ENCODE results near the gene P2RX2. TPM values are rescaled to one million over a fixed set of nuclear protein-coding genes. Genes with fewer than 3 reads are reported as not detected.

Gene P2RX2
- total RNA-seq, result not detected

GRCh38 chr12:132618683-132619043 is at the start of gene P2RX2:
TSS of gene P2RX2 (plus strand) at chr12:132618776. CDS start at chr12:132618817, 41 bp downstream.
- no peak for ATAC-seq (ENCODE audit: insufficient number of reproducible peaks, low FRiP score, low read depth)
- TF ChIP-seq, protein P1, sequence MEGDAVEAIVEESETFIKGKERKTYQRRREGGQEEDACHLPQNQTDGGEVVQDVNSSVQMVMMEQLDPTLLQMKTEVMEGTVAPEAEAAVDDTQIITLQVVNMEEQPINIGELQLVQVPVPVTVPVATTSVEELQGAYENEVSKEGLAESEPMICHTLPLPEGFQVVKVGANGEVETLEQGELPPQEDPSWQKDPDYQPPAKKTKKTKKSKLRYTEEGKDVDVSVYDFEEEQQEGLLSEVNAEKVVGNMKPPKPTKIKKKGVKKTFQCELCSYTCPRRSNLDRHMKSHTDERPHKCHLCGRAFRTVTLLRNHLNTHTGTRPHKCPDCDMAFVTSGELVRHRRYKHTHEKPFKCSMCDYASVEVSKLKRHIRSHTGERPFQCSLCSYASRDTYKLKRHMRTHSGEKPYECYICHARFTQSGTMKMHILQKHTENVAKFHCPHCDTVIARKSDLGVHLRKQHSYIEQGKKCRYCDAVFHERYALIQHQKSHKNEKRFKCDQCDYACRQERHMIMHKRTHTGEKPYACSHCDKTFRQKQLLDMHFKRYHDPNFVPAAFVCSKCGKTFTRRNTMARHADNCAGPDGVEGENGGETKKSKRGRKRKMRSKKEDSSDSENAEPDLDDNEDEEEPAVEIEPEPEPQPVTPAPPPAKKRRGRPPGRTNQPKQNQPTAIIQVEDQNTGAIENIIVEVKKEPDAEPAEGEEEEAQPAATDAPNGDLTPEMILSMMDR (IDR thresholded peaks at IDR 0.05), result no peak
- Histone ChIP-seq H3K4me1 (ENCODE audit: control insufficient read depth in 1 of 2, low read depth in 2 of 2) (peaks cover 0 to 6% of the 10 kb centered on the region in 2 donors), H3K9me3 (peaks cover 13% of the 10 kb centered on the region), H3K27ac (peak within 1 kb of the TSS in 1 of 2 donors; percentile 20), H3K36me3 (no peaks in the 10 kb centered on the region), H3K4me3 (no peak within 1 kb of the TSS), H3K27me3 (replicated peaks; ENCODE audit: insufficient read depth) (peaks cover 9% of the 10 kb centered on the region)
- no peak for DNase-seq (ENCODE audit: low spot score)

DNA sequence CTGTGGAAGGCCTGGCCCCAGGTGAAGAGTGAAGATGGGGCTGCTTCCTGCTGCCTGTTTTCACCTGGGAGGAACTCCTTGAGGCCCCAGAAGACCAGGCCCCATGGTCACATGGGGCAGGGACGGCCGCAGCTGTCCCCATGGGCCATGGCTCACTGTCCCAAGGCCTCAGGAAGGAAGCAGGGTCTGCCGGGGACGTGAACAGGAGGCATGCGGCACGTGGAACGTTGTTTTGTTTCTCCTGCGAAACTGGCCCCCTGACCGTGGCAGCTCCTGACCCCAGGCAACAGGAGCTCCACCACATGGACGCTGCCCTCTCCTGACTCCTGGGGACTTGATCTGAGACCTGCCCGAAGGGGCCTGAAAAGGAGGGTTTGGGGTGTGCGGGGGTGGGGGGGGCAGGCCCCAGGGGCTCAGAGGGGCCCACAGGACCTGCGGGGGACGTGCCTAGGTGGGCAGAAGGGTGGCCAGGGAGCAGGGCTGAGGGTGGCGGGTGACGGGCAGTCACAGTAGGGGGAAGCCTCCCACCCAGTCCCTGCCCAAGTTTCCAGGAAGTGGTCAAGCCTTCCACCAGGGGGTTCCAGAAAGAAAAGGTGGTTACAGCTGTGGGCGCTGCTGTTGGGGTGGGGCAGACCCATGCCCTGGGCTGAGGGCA is 49.6 kb upstream of the P2RX2 start:
- no peak for ATAC-seq (ENCODE audit: insufficient number of reproducible peaks, low FRiP score, low read depth)

DNA sequence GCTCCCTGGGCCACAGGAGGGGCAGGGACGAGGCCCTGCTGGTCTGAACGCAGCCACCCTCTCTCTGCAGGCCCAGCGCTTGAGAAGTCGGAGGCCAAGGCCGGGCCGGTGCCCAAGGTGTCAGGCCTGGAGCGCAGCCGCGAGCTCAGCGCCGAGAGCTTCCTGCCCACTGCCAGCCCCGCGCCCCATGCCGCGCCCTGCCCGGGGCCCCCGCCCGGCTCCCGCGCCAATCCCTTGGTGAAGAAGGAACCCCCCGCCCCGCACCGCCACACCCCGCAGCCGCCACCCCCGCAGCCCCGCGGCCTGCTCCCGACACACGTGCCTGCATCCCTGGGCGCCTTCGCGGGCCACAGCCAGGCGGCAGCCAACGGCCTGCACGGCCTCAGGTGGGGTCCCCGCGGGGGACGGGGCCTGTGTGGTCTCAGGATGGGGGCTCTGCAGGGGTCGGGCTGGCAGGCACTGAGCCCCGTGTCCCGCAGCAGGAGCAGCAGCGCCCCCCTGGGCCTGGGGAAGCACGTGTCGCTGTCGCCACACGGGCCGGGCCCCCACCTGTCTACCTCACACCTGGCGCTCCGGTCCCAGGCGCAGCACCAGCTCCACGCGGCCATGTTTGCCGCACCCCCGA is 48.6 kb upstream of the P2RX2 start:
- H3K4me3 ChIP-seq, result no peak overlapping the region
- H3K36me3 ChIP-seq, result peaks cover 15% of the 10 kb centered on the region
- ATAC-seq (ENCODE audit: insufficient number of reproducible peaks, low FRiP score, low read depth), result no peak
- H3K27me3 ChIP-seq (replicated peaks; ENCODE audit: insufficient read depth), result no peaks in the 10 kb centered on the region
- no peak for DNase-seq (ENCODE audit: low spot score)
- H3K27ac ChIP-seq, result no peak overlapping the region
- H3K9me3 ChIP-seq, result no peaks in the 10 kb centered on the region
- no peaks in the 10 kb centered on the region for H3K4me1 ChIP-seq (ENCODE audit: control insufficient read depth in 1 of 2, low read depth in 2 of 2)
- TF ChIP-seq, protein P1 (IDR thresholded peaks at IDR 0.05), result no peak

More for the DNA sequence above, 49.6 kb upstream of the P2RX2 start:
- H3K4me1 ChIP-seq (ENCODE audit: control insufficient read depth in 1 of 2, low read depth in 2 of 2), result no peaks in the 10 kb centered on the region
- TF ChIP-seq, protein P1 (IDR thresholded peaks at IDR 0.05), result no peak
- peaks cover 7% of the 10 kb centered on the region for H3K36me3 ChIP-seq
- H3K27me3 ChIP-seq (replicated peaks; ENCODE audit: insufficient read depth), result no peaks in the 10 kb centered on the region
- no peak for DNase-seq (ENCODE audit: low spot score)
- no peak overlapping the region for H3K27ac ChIP-seq
- no peak overlapping the region for H3K4me3 ChIP-seq
- H3K9me3 ChIP-seq, result no peaks in the 10 kb centered on the region

GRCh38 chr12:132570635-132571034 is 47.9 kb upstream of the P2RX2 start:
- ATAC-seq (ENCODE audit: insufficient number of reproducible peaks, low FRiP score, low read depth) (no peak), DNase-seq (ENCODE audit: low spot score) (no peak)
- Histone ChIP-seq H3K27me3 (replicated peaks; ENCODE audit: insufficient read depth) (no peaks in the 10 kb centered on the region), H3K27ac (no peak overlapping the region), H3K9me3 (no peaks in the 10 kb centered on the region), H3K36me3 (peaks cover 16% of the 10 kb centered on the region), H3K4me3 (no peak overlapping the region), H3K4me1 (ENCODE audit: control insufficient read depth in 1 of 2, low read depth in 2 of 2) (no peaks in the 10 kb centered on the region)
- TF ChIP-seq, protein P1 (IDR thresholded peaks at IDR 0.05), result no peak

- H3K4me3 ChIP-seq, result no peak overlapping the region
- peaks cover 16% of the 10 kb centered on the region for H3K36me3 ChIP-seq
- TF ChIP-seq, protein P1 (IDR thresholded peaks at IDR 0.05), result no peak
- H3K4me1 ChIP-seq (ENCODE audit: control insufficient read depth in 1 of 2, low read depth in 2 of 2), result no peaks in the 10 kb centered on the region
- no peaks in the 10 kb centered on the region for H3K27me3 ChIP-seq (replicated peaks; ENCODE audit: insufficient read depth)
- no peaks in the 10 kb centered on the region for H3K9me3 ChIP-seq
- no peak overlapping the region for H3K27ac ChIP-seq
- DNase-seq (ENCODE audit: low spot score), result no peak
- no peak for ATAC-seq (ENCODE audit: insufficient number of reproducible peaks, low FRiP score, low read depth)
Measured at GRCh38 chr12:132571051-132571450, 47.5 kb upstream of the P2RX2 start.
